RWPE2 (cell line): ENCODE measurements around the gene VIPR2.
A peak's percentile ranks its signal among the peaks of the same experiment; 100 is the strongest.

ENCODE experiments used
- ATAC-seq: fragments of 200-7000 bp; cut with Tn5 transposase; 3 replicates; pipeline ENCODE4 v1.9.1; 2021; ENCODE audit warnings: low read depth
- DNase-seq: peaks from one replicate; pipeline ENCODE4 v3.0.0-alpha.2; 2020; ENCODE audit warnings: low spot score
- H3K27ac ChIP-seq: fragments of 450-650 bp; 2 replicates; pipeline ENCODE4 v1.5.1; 2017; ENCODE audit warnings: mild to moderate bottlenecking; ENCODE audit not compliant: poor library complexity, severe bottlenecking
- H3K27me3 ChIP-seq: fragments of 250-450 bp; sonication (Bioruptor Pico); 2 replicates; pipeline ENCODE4 v1.5.1; 2021; ENCODE audit warnings: mild to moderate bottlenecking, moderate library complexity; ENCODE audit not compliant: insufficient read depth, poor library complexity, severe bottlenecking
- H3K36me3 ChIP-seq: fragments of 250-450 bp; sonication (Bioruptor Pico); 2 replicates; pipeline ENCODE4 v1.5.1; 2020; ENCODE audit warnings: low read depth, mild to moderate bottlenecking, moderate library complexity
- H3K4me1 ChIP-seq: fragments of 250-450 bp; sonication (Bioruptor Pico); 2 replicates; pipeline ENCODE4 v1.5.1; 2021; ENCODE audit warnings: mild to moderate bottlenecking, moderate library complexity; ENCODE audit not compliant: insufficient read depth, poor library complexity, severe bottlenecking
- H3K4me3 ChIP-seq: fragments of 250-450 bp; sonication (Bioruptor Pico); 2 replicates; pipeline ENCODE4 v1.5.1; 2021; ENCODE audit warnings: mild to moderate bottlenecking, moderate library complexity; ENCODE audit not compliant: severe bottlenecking
- H3K9me3 ChIP-seq: fragments of 250-450 bp; sonication (Bioruptor Pico); 2 replicates; pipeline ENCODE4 v1.5.1; 2021; ENCODE audit warnings: mild to moderate bottlenecking, moderate library complexity; ENCODE audit not compliant: severe bottlenecking
- TF ChIP-seq, protein P1 (sequence below): fragments of 450-650 bp; IDR thresholded peaks from one replicate; pipeline ENCODE4 v1.5.1; 2017; ENCODE audit warnings: mild to moderate bottlenecking, moderate library complexity; ENCODE audit not compliant: poor library complexity, severe bottlenecking

VIPR2 gene

DNA sequence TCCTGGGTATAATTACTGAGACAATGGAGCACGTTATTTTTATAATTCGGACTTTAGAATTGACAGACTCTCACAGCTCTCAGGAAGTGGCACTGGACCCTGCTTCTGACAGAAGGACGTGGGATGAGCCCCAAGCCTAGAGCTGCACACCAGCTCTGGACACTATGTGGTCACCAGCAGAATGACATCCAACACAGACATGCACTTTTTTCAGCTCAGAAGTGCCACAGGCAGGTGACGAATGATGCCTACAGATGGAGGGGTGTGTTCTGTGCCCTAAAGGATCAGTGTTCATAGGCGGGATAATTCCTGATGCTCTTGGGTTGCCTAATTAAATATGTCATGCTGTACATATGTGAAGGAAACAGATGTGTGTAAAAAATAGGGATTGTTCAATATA is 87.9 kb downstream of the VIPR2 start:
- no peak for ATAC-seq
- no peak for DNase-seq
- H3K27me3 ChIP-seq: no peaks in the 10 kb centered on the region

GRCh38 chr7:159051916-159052315 is 92.8 kb downstream of the VIPR2 start:
- TF ChIP-seq, protein P1, sequence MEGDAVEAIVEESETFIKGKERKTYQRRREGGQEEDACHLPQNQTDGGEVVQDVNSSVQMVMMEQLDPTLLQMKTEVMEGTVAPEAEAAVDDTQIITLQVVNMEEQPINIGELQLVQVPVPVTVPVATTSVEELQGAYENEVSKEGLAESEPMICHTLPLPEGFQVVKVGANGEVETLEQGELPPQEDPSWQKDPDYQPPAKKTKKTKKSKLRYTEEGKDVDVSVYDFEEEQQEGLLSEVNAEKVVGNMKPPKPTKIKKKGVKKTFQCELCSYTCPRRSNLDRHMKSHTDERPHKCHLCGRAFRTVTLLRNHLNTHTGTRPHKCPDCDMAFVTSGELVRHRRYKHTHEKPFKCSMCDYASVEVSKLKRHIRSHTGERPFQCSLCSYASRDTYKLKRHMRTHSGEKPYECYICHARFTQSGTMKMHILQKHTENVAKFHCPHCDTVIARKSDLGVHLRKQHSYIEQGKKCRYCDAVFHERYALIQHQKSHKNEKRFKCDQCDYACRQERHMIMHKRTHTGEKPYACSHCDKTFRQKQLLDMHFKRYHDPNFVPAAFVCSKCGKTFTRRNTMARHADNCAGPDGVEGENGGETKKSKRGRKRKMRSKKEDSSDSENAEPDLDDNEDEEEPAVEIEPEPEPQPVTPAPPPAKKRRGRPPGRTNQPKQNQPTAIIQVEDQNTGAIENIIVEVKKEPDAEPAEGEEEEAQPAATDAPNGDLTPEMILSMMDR: no peak
- Histone ChIP-seq H3K4me1 (no peaks in the 10 kb centered on the region), H3K36me3 (no peaks in the 10 kb centered on the region), H3K27me3 (no peaks in the 10 kb centered on the region), H3K27ac (no peak overlapping the region), H3K4me3 (no peak overlapping the region), H3K9me3 (peaks cover 6% of the 10 kb centered on the region)
- ATAC-seq: no peak
- DNase-seq: no peak

More for the DNA sequence above, 87.9 kb downstream of the VIPR2 start:
- H3K4me1 ChIP-seq: no peaks in the 10 kb centered on the region
- no peaks in the 10 kb centered on the region for H3K36me3 ChIP-seq
- peaks cover 5% of the 10 kb centered on the region for H3K9me3 ChIP-seq
- H3K4me3 ChIP-seq: no peak overlapping the region
- no peak overlapping the region for H3K27ac ChIP-seq
- TF ChIP-seq, protein P1: no peak

- no peak for DNase-seq
- TF ChIP-seq, protein P1: no peak
- H3K27ac ChIP-seq: no peak overlapping the region
Observed at GRCh38 chr7:159050704-159051103, 94.0 kb downstream of the VIPR2 start.

DNA sequence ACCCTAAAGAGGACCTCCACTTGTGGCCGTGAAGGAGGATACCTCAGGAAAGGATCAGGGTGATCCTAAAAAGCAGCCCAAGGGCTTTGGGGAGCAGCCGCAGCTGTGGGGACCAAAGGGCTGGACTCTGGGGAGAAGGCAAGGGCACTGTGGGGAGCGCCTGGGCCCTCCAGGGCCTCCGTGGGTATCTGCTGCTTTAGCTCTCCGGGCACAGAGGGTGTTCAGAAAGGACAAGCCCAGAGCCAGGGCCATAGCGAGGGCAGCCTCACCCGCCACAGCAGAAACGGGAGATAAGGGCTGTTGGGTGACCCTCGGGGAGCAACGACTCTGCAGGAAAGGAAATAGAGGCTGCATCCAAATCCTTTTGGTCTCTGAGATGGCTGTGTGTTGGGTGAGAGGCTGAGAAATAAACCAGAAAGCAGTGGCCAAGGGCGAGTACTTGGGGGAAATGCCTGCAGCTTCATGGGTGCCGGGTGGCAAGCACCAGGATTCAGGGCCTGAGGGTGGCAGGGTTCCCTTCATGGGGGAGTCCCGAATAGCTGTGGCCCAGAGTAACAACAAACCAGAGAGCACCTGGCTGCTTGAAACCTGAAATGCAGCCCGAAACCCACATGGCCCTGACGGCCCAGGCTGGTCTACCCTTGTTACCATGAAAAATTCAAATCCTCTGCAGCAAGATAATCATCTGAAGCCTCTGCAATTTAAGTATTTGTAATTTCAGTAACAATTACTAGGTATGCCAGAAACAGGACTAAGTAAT is 95.2 kb downstream of the VIPR2 start:
- Histone ChIP-seq H3K27me3 (no peaks in the 10 kb centered on the region), H3K9me3 (peaks cover 6% of the 10 kb centered on the region), H3K36me3 (no peaks in the 10 kb centered on the region), H3K4me3 (no peak overlapping the region), H3K27ac (no peak overlapping the region), H3K4me1 (no peaks in the 10 kb centered on the region)
- no peak for ATAC-seq
- DNase-seq: peak; percentile 21
- TF ChIP-seq, protein P1: no peak

More at GRCh38 chr7:159050704-159051103, 94.0 kb downstream of the VIPR2 start:
- H3K9me3 ChIP-seq: peaks cover 6% of the 10 kb centered on the region
- no peak overlapping the region for H3K4me3 ChIP-seq
- H3K36me3 ChIP-seq: no peaks in the 10 kb centered on the region
- no peaks in the 10 kb centered on the region for H3K27me3 ChIP-seq
- H3K4me1 ChIP-seq: no peaks in the 10 kb centered on the region
- no peak for ATAC-seq

DNA sequence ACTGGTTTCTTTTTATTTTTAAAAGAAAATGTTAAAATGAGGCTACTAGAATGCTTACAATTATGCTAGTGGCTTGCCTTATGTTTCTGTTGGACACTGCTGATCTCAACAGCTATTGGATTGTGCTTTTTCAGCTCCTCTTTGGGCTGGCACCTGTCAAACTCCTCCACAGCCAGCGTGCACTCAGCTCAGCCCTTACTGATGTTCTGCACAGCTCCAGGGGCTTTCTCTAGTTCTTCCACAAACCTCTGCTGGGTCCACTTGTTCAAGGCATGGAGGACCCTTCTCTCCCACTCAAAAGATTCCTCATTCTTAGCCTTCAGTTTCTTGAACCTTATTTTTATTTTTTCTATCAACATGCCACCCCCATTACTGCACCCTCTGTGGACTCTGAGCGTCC is 96.0 kb downstream of the VIPR2 start:
- Histone ChIP-seq H3K27me3 (no peaks in the 10 kb centered on the region), H3K4me1 (no peaks in the 10 kb centered on the region), H3K4me3 (no peak overlapping the region), H3K9me3 (peaks cover 6% of the 10 kb centered on the region), H3K36me3 (no peaks in the 10 kb centered on the region), H3K27ac (no peak overlapping the region)
- DNase-seq (no peak), ATAC-seq (no peak)
- TF ChIP-seq, protein P1: no peak
